Karpas-422 (cell line): ENCODE measurements around the gene INO80C. TPM values are rescaled to one million over a fixed set of nuclear protein-coding genes. Genes with fewer than 3 reads are reported as not detected.

Experiments used
- DNase-seq: peaks from one replicate; pipeline ENCODE4 v3.0.0-alpha.2; 2015
- H2AFZ ChIP-seq: fragments of 200-600 bp; sonication (generic); 2 replicates; pipeline ENCODE4 v1.6.1; 2014; ENCODE audit warnings: antibody characterized with exemption, low read length, mixed read lengths
- H3K27ac ChIP-seq: fragments of 200-600 bp; sonication (generic); 2 replicates; pipeline ENCODE4 v1.5.1; 2014; ENCODE audit warnings: mild to moderate bottlenecking, low read length, moderate library complexity
- H3K27me3 ChIP-seq: fragments of 200-600 bp; sonication (generic); 2 replicates; pipeline ENCODE4 v1.6.1; 2014; ENCODE audit warnings: low read length, mixed read lengths
- H3K36me3 ChIP-seq: fragments of 200-600 bp; sonication (generic); 2 replicates; pipeline ENCODE4 v1.6.1; 2014; ENCODE audit warnings: low read length, mixed read lengths; ENCODE audit not compliant: insufficient read depth
- H3K4me1 ChIP-seq: fragments of 200-600 bp; sonication (generic); 2 replicates; pipeline ENCODE4 v1.6.1; 2014; ENCODE audit warnings: mild to moderate bottlenecking, low read length, mixed read lengths
- H3K4me2 ChIP-seq: fragments of 200-600 bp; sonication (generic); 2 replicates; pipeline ENCODE4 v1.6.1; 2014; ENCODE audit warnings: low read length, low read depth, mild to moderate bottlenecking; ENCODE audit not compliant: poor library complexity, severe bottlenecking
- H3K4me3 ChIP-seq: fragments of 200-600 bp; sonication (generic); 2 replicates; pipeline ENCODE4 v1.5.1; 2014; ENCODE audit warnings: mild to moderate bottlenecking, antibody characterized with exemption, low read length, mixed read lengths
- H3K79me2 ChIP-seq: fragments of 200-600 bp; sonication (generic); 2 replicates; pipeline ENCODE4 v1.6.1; 2014; ENCODE audit warnings: mild to moderate bottlenecking, low read length, mixed read lengths
- H3K9ac ChIP-seq: fragments of 200-600 bp; sonication (generic); 2 replicates; pipeline ENCODE4 v1.6.0; 2014; ENCODE audit warnings: low read length
- H3K9me2 ChIP-seq: fragments of 200-600 bp; sonication (generic), shearing (Covaris generic); replicated peaks from 2 replicates; pipeline ENCODE4 v1.6.0; 2014; ENCODE audit warnings: mild to moderate bottlenecking, low read length, moderate library complexity; ENCODE audit not compliant: insufficient read depth
- H3K9me3 ChIP-seq: fragments of 300-700, 200-600 bp; sonication (generic); 2 replicates; pipeline ENCODE4 v1.6.1; 2014; ENCODE audit warnings: low read length, mixed read lengths
- H4K20me1 ChIP-seq: fragments of 200-600 bp; sonication (generic); 2 replicates; pipeline ENCODE4 v1.6.1; 2014; ENCODE audit warnings: mild to moderate bottlenecking, antibody characterized with exemption, low read length, low read depth; ENCODE audit not compliant: insufficient read depth
- total RNA-seq: library from RNA; depleted of rRNA; stranded (reverse); fragments of >200 nt; shearing (Covaris generic); gene quantifications from 2 replicates; pipeline ENCODE4 v1.2.3, GENCODE V29; 2014; ENCODE audit warnings: low replicate concordance; rRNA removed

Gene INO80C
- total RNA-seq: 83.4 and 108 TPM in 2 replicates

GRCh38 chr18:35497370-35498197 is at the start of gene INO80C:
TSS of gene INO80C (minus strand) at chr18:35497960. CDS start at chr18:35497874, 86 bp downstream.
- H3K4me3 ChIP-seq: peak within 1 kb of the TSS; percentile 81
- peak within 1 kb of the TSS; percentile 85 for H3K9ac ChIP-seq
- peaks cover 47% of the 10 kb centered on the region for H3K79me2 ChIP-seq
- H2AFZ ChIP-seq: no peak within 1 kb of the TSS; the same call in 1 of the 2 replicates
- H3K36me3 ChIP-seq: no peaks in the 10 kb centered on the region
- H3K4me1 ChIP-seq: peaks cover 63% of the 10 kb centered on the region
- peak within 1 kb of the TSS; percentile 96 for H3K27ac ChIP-seq
- no peaks in the 10 kb centered on the region for H3K27me3 ChIP-seq
- H3K9me3 ChIP-seq: no peaks in the 10 kb centered on the region
- peak; percentile 98 for DNase-seq
- no peaks in the 10 kb centered on the region for H4K20me1 ChIP-seq
- peak within 1 kb of the TSS; percentile 92 for H3K4me2 ChIP-seq
- H3K9me2 ChIP-seq: no peaks in the 10 kb centered on the region

- Histone ChIP-seq H2AFZ (no peak overlapping the region), H3K4me3 (no peak overlapping the region), H4K20me1 (no peaks in the 10 kb centered on the region), H3K9ac (no peak overlapping the region), H3K27me3 (no peaks in the 10 kb centered on the region), H3K9me2 (no peaks in the 10 kb centered on the region), H3K79me2 (no peaks in the 10 kb centered on the region), H3K9me3 (no peaks in the 10 kb centered on the region), H3K4me2 (no peak overlapping the region), H3K4me1 (peaks cover 9% of the 10 kb centered on the region), H3K27ac (no peak overlapping the region), H3K36me3 (no peaks in the 10 kb centered on the region)
- DNase-seq: no peak
These were observed 49.3 kb upstream of the INO80C start for GRCh38 chr18:35547008-35547605.

GRCh38 chr18:35542356-35542755 is 44.6 kb upstream of the INO80C start:
- DNase-seq: no peak
- no peaks in the 10 kb centered on the region for H4K20me1 ChIP-seq
- no peaks in the 10 kb centered on the region for H3K27me3 ChIP-seq

GRCh38 chr18:35535297-35535696 is 37.5 kb upstream of the INO80C start:
- Histone ChIP-seq H3K9me2 (no peaks in the 10 kb centered on the region), H3K9me3 (no peaks in the 10 kb centered on the region), H3K4me1 (no peaks in the 10 kb centered on the region), H3K4me2 (no peak overlapping the region), H3K79me2 (no peaks in the 10 kb centered on the region), H3K27me3 (no peaks in the 10 kb centered on the region), H3K9ac (no peak overlapping the region), H3K4me3 (no peak overlapping the region), H3K27ac (no peak overlapping the region), H4K20me1 (no peaks in the 10 kb centered on the region), H3K36me3 (no peaks in the 10 kb centered on the region), H2AFZ (no peak overlapping the region)
- DNase-seq: no peak

More at GRCh38 chr18:35542356-35542755, 44.6 kb upstream of the INO80C start:
- no peaks in the 10 kb centered on the region for H3K9me2 ChIP-seq
- no peak overlapping the region for H3K4me2 ChIP-seq
- no peak overlapping the region for H3K4me3 ChIP-seq
- H3K4me1 ChIP-seq: no peaks in the 10 kb centered on the region
- H3K27ac ChIP-seq: no peak overlapping the region
- no peaks in the 10 kb centered on the region for H3K79me2 ChIP-seq
- no peaks in the 10 kb centered on the region for H3K9me3 ChIP-seq
- no peak overlapping the region for H2AFZ ChIP-seq
- H3K36me3 ChIP-seq: no peaks in the 10 kb centered on the region
- no peak overlapping the region for H3K9ac ChIP-seq

GRCh38 chr18:35533916-35534405 is 36.2 kb upstream of the INO80C start:
- no peak overlapping the region for H2AFZ ChIP-seq
- H3K9me2 ChIP-seq: no peaks in the 10 kb centered on the region
- H3K4me1 ChIP-seq: no peaks in the 10 kb centered on the region
- no peak overlapping the region for H3K27ac ChIP-seq
- H3K27me3 ChIP-seq: no peaks in the 10 kb centered on the region
- DNase-seq: no peak
- no peak overlapping the region for H3K9ac ChIP-seq
- H3K4me2 ChIP-seq: no peak overlapping the region
- H4K20me1 ChIP-seq: no peaks in the 10 kb centered on the region
- H3K4me3 ChIP-seq: no peak overlapping the region
- H3K36me3 ChIP-seq: no peaks in the 10 kb centered on the region
- no peaks in the 10 kb centered on the region for H3K79me2 ChIP-seq
- no peaks in the 10 kb centered on the region for H3K9me3 ChIP-seq

- Histone ChIP-seq H3K9me2 (no peaks in the 10 kb centered on the region), H3K4me1 (peaks cover 21% of the 10 kb centered on the region), H2AFZ (no peak overlapping the region), H3K79me2 (no peaks in the 10 kb centered on the region), H3K9ac (no peak overlapping the region), H3K4me3 (no peak overlapping the region), H3K9me3 (no peaks in the 10 kb centered on the region), H3K4me2 (no peak overlapping the region), H4K20me1 (no peaks in the 10 kb centered on the region), H3K27me3 (no peaks in the 10 kb centered on the region), H3K36me3 (no peaks in the 10 kb centered on the region), H3K27ac (no peak overlapping the region)
- no peak for DNase-seq
These were observed 31.1 kb upstream of the INO80C start for GRCh38 chr18:35528749-35529274.

- H2AFZ ChIP-seq: peak overlapping the region; percentile 21; the same call in 1 of the 2 replicates
- peak; percentile 77 for DNase-seq
- H3K4me1 ChIP-seq: peaks cover 28% of the 10 kb centered on the region
- no peaks in the 10 kb centered on the region for H4K20me1 ChIP-seq
- no peaks in the 10 kb centered on the region for H3K36me3 ChIP-seq
- peak overlapping the region; percentile 10; the same call in 1 of the 2 replicates for H3K9ac ChIP-seq
- no peak overlapping the region for H3K4me3 ChIP-seq
- H3K79me2 ChIP-seq: no peaks in the 10 kb centered on the region
- H3K9me2 ChIP-seq: no peaks in the 10 kb centered on the region
- H3K27ac ChIP-seq: no peak overlapping the region
- H3K27me3 ChIP-seq: no peaks in the 10 kb centered on the region
- H3K4me2 ChIP-seq: peak overlapping the region; percentile 40
- H3K9me3 ChIP-seq: no peaks in the 10 kb centered on the region
These were observed 28.8 kb upstream of the INO80C start for GRCh38 chr18:35526495-35527059.
